Measurements from ENCODE around the gene POLR2E.

The POLR2E gene

GRCh38 chr19:1065606-1066109, 29.5 kb downstream of the POLR2E start:
- no peak for TF ChIP-seq CTCF (conservative IDR thresholded peaks at IDR 0.05; ENCODE audit: low read length)
- no peak overlapping the region for H3K4me3 ChIP-seq (ENCODE audit: low read length)
- no peak for DNase-seq (ENCODE audit: low read depth)

DNA sequence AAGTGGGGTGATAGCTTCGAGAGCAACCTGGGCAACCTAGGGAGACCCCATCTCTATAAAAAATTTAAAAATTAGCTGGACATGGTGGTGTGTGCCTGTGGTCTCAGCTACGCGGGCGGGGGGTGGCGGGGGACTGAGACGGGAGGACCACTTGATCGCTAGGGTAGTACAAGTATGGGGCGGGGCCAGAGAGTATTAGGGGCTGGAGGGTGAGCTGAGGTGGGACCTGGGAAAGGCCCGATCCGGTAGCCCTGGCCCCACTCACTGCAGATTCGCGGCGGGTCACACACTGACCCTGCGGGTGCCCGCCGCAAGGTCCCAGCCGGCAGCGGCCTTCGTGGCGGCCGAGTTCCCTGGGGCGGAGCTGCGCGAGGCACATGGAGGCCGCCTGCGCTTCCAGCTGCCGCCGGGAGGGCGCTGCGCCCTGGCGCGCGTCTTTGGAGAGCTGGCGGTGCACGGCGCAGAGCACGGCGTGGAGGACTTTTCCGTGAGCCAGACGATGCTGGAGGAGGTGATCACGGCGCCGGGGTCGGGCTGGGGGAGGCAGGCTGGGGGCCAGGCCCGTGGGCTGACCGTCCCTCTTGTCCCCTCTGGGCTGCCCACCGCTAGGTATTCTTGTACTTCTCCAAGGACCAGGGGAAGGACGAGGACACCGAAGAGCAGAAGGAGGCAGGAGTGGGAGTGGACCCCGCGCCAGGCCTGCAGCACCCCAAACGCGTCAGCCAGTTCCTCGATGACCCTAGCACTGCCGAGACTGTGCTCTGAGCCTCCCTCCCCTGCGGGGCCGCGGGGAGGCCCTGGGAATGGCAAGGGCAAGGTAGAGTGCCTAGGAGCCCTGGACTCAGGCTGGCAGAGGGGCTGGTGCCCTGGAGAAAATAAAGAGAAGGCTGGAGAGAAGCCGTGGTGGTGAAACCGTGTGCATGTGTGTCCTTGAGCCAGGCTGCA, 30.2 kb downstream of the POLR2E start:
- TF ChIP-seq CTCF (conservative IDR thresholded peaks at IDR 0.05; ENCODE audit: low read length) = peak; percentile 49
- DNase-seq (ENCODE audit: low read depth) = peak; percentile 54
- H3K4me3 ChIP-seq (ENCODE audit: low read length) = no peak overlapping the region

GRCh38 chr19:1063909-1064660, 31.1 kb downstream of the POLR2E start:
- DNase-seq (ENCODE audit: low read depth) = no peak
- no peak overlapping the region for H3K4me3 ChIP-seq (ENCODE audit: low read length)
- TF ChIP-seq CTCF (conservative IDR thresholded peaks at IDR 0.05; ENCODE audit: low read length) = no peak

DNA sequence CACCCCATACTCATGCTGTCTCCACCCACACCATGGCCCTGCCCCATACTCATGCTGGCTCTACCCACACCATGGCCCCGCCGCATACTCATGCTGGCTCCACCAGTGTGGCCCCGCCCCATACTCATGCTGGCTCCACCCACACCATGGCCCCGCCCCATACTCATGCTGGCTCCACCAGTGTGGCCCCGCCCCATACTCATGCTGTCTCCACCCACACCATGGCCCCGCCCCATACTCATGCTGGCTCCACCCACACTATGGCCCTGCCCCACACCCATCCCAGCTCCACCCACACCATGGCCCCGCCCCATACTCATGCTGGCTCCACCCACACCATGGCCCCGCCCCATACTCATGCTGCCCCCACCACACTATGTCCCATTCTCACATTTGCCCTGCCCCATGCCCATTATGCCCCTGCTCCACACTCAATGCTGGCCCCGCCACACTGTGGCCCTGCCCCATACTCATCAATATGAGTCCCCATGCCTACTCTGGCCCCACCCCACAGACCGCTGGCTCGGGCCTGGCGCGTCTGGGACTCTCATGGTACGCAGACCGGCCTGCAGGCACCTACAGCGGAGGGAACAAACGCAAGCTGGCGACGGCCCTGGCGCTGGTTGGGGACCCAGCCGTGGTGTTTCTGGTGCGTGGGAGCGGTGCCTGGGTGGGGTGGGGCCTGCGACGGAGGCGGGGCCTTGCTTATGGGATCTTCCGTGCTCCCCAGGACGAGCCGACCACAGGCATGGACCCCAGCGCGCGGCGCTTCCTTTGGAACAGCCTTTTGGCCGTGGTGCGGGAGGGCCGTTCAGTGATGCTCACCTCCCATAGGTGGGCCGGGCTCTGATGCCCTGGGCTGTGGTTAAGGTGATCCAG, 31.9 kb downstream of the POLR2E start:
- no peak for TF ChIP-seq CTCF (conservative IDR thresholded peaks at IDR 0.05; ENCODE audit: low read length)
- no peak overlapping the region for H3K4me3 ChIP-seq (ENCODE audit: low read length)
- no peak for DNase-seq (ENCODE audit: low read depth)

- no peak for DNase-seq (ENCODE audit: low read depth)
- no peak for TF ChIP-seq CTCF (conservative IDR thresholded peaks at IDR 0.05; ENCODE audit: low read length)
- no peak overlapping the region for H3K4me3 ChIP-seq (ENCODE audit: low read length)
Observed at GRCh38 chr19:1062387-1063029, 32.7 kb downstream of the POLR2E start.

DNA sequence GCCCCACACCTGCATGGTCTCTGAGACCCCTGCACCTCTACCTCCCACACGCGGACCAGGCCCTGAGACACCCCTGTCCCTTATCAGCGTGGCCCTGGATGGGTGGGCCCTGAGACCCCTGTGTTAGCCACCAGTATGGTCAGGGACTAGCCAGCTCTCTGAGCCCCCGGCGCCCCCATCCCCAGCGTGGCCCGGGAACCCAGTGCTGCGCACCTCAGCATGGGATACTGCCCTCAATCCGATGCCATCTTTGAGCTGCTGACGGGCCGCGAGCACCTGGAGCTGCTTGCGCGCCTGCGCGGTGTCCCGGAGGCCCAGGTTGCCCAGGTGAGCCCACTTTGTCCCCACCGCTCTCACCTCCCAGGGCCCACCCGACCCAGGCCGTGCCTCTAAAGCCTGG, 33.2 kb downstream of the POLR2E start:
- TF ChIP-seq CTCF (conservative IDR thresholded peaks at IDR 0.05; ENCODE audit: low read length) = no peak
- DNase-seq (ENCODE audit: low read depth) = no peak
- H3K4me3 ChIP-seq (ENCODE audit: low read length) = no peak overlapping the region

Measured in AG10803 (cell line).